Type B pancreatic cell (in vitro differentiated cells): ENCODE results near the gene TNNC1. TPM values are rescaled to one million over a fixed set of nuclear protein-coding genes. Genes with fewer than 3 reads are reported as not detected.

Experiments used
- DNase-seq: peaks from one replicate; pipeline ENCODE4 v3.0.0; 2021; ENCODE audit warnings: mixed read lengths; ENCODE audit not compliant: unreplicated experiment; ENCODE audit errors: extremely low spot score
- H3K27ac Mint-ChIP-seq: 2 replicates; pipeline ENCODE4 v1.8.0; 2021; ENCODE audit warnings: mild to moderate bottlenecking, mixed read lengths
- H3K27me3 Mint-ChIP-seq: 2 replicates; pipeline ENCODE4 v1.8.0; 2021; ENCODE audit warnings: mixed read lengths
- H3K36me3 Mint-ChIP-seq: 2 replicates; pipeline ENCODE4 v1.8.0; 2021; ENCODE audit warnings: mixed read lengths
- H3K4me1 Mint-ChIP-seq: one replicate; pipeline ENCODE4 v1.8.0; 2021; ENCODE audit warnings: mixed read lengths; ENCODE audit not compliant: unreplicated experiment
- H3K4me3 Mint-ChIP-seq: 2 replicates; pipeline ENCODE4 v1.8.0; 2021; ENCODE audit warnings: mild to moderate bottlenecking, mixed read lengths
- H3K9me3 Mint-ChIP-seq: 2 replicates; pipeline ENCODE4 v1.8.0; 2021; ENCODE audit warnings: mixed read lengths
- total RNA-seq: library from RNA; stranded (reverse); gene quantifications from 2 replicates; pipeline ENCODE4 v1.2.1, GENCODE V29; 2021; ENCODE audit warnings: low replicate concordance
- TF ChIP-seq, protein P1 (sequence below): fragments of 200-600 bp; sonication (generic); conservative IDR thresholded peaks from 2 replicates; pipeline ENCODE4 v1.5.0; 2021; ENCODE audit warnings: antibody characterized with exemption, mild to moderate bottlenecking

Gene TNNC1
- total RNA-seq, 1 donor from 2014 or later = 6.6 TPM

DNA sequence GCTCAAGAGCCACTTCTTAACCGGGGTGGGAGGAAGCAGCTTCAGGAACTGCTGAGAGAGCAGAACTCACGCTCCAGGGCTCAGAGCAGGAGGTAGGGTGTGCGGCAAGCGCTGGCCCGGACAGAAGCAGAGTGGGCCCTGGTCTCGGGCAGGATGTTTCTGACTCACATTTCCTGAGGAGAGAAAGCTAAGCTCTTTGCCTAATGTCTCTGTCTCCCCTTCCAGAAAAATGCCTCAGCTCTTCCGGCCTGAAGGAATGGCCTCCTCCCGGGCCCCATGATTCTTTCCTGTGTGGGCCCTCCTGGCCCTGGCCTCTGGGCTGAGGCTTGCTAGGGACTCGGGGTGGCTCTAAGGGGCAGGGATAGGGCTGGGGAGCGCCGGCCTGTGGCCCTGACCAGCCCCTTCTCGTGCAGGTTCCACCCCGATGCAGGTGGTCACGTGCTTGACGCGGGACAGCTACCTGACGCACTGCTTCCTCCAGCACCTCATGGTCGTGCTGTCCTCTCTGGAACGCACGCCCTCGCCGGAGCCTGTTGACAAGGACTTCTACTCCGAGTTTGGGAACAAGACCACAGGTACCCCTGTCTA, 37.2 kb upstream of the TNNC1 start:
- no peaks in the 10 kb centered on the region for H3K9me3 Mint-ChIP-seq
- H3K36me3 Mint-ChIP-seq = peaks cover 6% of the 10 kb centered on the region
- H3K4me1 Mint-ChIP-seq = peaks cover 4% of the 10 kb centered on the region
- DNase-seq = no peak
- no peak overlapping the region for H3K4me3 Mint-ChIP-seq
- H3K27ac Mint-ChIP-seq = no peak overlapping the region
- TF ChIP-seq, protein P1, sequence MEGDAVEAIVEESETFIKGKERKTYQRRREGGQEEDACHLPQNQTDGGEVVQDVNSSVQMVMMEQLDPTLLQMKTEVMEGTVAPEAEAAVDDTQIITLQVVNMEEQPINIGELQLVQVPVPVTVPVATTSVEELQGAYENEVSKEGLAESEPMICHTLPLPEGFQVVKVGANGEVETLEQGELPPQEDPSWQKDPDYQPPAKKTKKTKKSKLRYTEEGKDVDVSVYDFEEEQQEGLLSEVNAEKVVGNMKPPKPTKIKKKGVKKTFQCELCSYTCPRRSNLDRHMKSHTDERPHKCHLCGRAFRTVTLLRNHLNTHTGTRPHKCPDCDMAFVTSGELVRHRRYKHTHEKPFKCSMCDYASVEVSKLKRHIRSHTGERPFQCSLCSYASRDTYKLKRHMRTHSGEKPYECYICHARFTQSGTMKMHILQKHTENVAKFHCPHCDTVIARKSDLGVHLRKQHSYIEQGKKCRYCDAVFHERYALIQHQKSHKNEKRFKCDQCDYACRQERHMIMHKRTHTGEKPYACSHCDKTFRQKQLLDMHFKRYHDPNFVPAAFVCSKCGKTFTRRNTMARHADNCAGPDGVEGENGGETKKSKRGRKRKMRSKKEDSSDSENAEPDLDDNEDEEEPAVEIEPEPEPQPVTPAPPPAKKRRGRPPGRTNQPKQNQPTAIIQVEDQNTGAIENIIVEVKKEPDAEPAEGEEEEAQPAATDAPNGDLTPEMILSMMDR = no peak
- H3K27me3 Mint-ChIP-seq = no peaks in the 10 kb centered on the region

DNA sequence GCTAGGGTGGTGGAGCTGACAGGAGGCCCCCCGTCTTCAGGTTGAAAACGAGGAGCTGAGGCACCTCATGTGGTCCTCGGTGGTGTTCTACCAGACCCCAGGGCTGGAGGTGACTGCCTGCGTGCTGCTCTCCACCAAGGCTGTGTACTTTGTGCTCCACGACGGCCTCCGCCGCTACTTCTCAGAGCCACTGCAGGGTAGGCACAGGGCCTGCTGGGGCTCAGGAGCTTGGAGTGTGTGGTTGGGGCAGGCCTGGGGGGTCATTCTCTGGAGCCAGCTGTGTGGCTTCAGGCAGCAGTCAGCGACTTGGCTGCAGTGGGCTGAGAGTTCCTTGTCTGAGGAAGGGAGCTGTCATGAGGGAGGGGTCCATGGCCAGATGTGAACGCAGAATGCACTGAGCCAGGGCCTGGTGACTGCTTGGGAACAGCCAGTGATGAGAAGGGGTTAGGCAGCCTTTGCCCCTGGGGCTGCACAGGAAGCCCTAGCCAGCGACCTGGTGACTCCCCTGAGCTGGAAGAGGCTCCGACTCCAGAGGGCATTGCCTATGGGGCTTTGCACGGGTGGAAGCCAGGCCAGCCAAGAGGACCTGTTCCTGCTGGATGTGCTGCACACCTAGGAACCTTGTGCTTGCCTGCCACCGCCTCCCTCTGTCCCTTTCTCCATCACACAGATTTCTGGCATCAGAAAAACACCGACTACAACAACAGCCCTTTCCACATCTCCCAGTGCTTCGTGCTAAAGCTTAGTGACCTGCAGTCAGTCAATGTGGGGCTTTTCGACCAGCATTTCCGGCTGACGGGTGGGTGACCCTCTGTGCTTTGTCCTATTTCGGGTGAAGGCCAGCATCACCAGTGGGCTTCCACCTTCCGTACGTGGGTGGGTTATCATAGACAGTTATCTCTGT, 36.4 kb upstream of the TNNC1 start:
- Mint-ChIP-seq H3K36me3 (peaks cover 6% of the 10 kb centered on the region), H3K9me3 (no peaks in the 10 kb centered on the region), H3K27me3 (no peaks in the 10 kb centered on the region), H3K27ac (no peak overlapping the region), H3K4me3 (no peak overlapping the region), H3K4me1 (peaks cover 4% of the 10 kb centered on the region)
- TF ChIP-seq, protein P1 = no peak
- no peak for DNase-seq

DNA sequence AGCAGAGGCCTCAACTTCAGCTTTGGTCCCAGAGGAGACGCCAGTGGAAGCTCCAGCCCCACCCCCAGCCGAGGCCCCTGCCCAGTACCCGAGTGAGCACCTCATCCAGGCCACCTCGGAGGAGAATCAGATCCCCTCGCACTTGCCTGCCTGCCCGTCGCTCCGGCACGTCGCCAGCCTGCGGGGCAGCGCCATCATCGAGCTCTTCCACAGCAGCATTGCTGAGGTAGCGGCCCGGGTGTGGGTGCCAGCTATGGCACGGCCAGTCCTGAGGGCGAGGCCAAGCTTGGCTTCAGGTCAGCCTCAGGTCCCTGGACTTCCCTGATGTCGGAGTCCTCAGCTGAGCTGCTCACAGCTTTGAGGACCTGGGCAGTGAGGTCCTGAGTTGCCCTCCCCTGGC, 35.6 kb upstream of the TNNC1 start:
- H3K4me1 Mint-ChIP-seq = peaks cover 6% of the 10 kb centered on the region
- no peaks in the 10 kb centered on the region for H3K9me3 Mint-ChIP-seq
- DNase-seq = no peak
- TF ChIP-seq, protein P1 = no peak
- H3K36me3 Mint-ChIP-seq = peaks cover 6% of the 10 kb centered on the region
- H3K27me3 Mint-ChIP-seq = no peaks in the 10 kb centered on the region
- H3K4me3 Mint-ChIP-seq = no peak overlapping the region
- no peak overlapping the region for H3K27ac Mint-ChIP-seq

DNA sequence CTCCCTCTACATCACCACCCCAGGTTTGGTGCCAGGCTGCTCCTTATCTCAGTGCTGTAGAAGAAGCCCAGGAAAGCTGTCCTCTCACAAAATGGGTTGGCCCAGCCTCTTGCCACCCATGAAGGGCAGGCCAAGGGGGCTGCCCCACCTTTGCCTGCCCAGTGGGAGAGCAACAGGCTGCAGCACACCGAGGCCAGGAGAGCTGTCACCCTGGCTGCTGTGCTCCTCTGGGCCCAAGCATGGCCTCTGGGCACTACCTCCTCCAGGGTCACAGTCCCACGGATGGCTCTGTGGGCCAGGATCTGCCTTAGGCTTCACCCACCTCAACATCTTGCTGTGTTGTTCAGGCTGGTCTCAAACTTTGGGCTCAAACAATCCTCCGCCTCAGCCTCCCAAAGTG, 34.9 kb upstream of the TNNC1 start:
- H3K36me3 Mint-ChIP-seq = peaks cover 6% of the 10 kb centered on the region
- peaks cover 10% of the 10 kb centered on the region for H3K4me1 Mint-ChIP-seq
- H3K9me3 Mint-ChIP-seq = no peaks in the 10 kb centered on the region
- H3K27me3 Mint-ChIP-seq = no peaks in the 10 kb centered on the region
- H3K27ac Mint-ChIP-seq = no peak overlapping the region
- H3K4me3 Mint-ChIP-seq = no peak overlapping the region
- TF ChIP-seq, protein P1 = no peak
- DNase-seq = no peak

DNA sequence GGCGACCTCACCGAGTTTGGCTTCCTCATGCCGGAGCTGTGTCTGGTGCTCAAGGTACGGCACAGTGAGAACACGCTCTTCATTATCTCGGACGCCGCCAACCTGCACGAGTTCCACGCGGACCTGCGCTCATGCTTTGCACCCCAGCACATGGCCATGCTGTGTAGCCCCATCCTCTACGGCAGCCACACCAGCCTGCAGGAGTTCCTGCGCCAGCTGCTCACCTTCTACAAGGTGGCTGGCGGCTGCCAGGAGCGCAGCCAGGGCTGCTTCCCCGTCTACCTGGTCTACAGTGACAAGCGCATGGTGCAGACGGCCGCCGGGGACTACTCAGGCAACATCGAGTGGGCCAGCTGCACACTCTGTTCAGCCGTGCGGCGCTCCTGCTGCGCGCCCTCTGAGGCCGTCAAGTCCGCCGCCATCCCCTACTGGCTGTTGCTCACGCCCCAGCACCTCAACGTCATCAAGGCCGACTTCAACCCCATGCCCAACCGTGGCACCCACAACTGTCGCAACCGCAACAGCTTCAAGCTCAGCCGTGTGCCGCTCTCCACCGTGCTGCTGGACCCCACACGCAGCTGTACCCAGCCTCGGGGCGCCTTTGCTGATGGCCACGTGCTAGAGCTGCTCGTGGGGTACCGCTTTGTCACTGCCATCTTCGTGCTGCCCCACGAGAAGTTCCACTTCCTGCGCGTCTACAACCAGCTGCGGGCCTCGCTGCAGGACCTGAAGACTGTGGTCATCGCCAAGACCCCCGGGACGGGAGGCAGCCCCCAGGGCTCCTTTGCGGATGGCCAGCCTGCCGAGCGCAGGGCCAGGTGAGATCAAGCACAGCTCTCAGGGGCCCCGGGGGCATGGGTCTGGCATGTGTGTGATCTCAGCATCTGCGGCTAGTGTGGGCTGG, 34.2 kb upstream of the TNNC1 start:
- no peak for DNase-seq
- no peak overlapping the region for H3K4me3 Mint-ChIP-seq
- no peaks in the 10 kb centered on the region for H3K27me3 Mint-ChIP-seq
- TF ChIP-seq, protein P1 = no peak
- peaks cover 17% of the 10 kb centered on the region for H3K4me1 Mint-ChIP-seq
- H3K27ac Mint-ChIP-seq = no peak overlapping the region
- H3K36me3 Mint-ChIP-seq = peaks cover 9% of the 10 kb centered on the region
- no peaks in the 10 kb centered on the region for H3K9me3 Mint-ChIP-seq
